Measurements from ENCODE around the gene RNASE4. TPM values are rescaled to one million over a fixed set of nuclear protein-coding genes. Genes with fewer than 3 reads are reported as not detected.

RNASE4 gene
- polyA plus RNA-seq, 1 donor (not counting 4 experiments of a cell fraction or from before 2014, with no cell fraction given), result 5.5 TPM

- no peaks in the 10 kb centered on the region for H3K9me1 ChIP-seq (ENCODE audit: control insufficient read depth, extremely low read depth, insufficient read depth, low read length)
- H3K4me3 ChIP-seq (ENCODE audit: control insufficient read depth in 2 of 3, extremely low read depth in 1 of 3, insufficient read depth in 2 of 3, low read depth in 1 of 3, low read length in 3 of 3), result no peak overlapping the region
- FAIRE-seq (no peak), DNase-seq (ENCODE audit: low read depth, low spot score) (no peak)
- H3K27me3 ChIP-seq (ENCODE audit: control insufficient read depth, extremely low read depth, insufficient read depth, low read length), result peaks cover 3% of the 10 kb centered on the region
- H3K36me3 ChIP-seq (ENCODE audit: control insufficient read depth in 2 of 2, extremely low read depth in 1 of 2, insufficient read depth in 2 of 2, low read length in 2 of 2), result no peaks in the 10 kb centered on the region
- dilution Hi-C loops (cut with MboI; ENCODE audit: extremely low pct_ligation_motif_present, low sequenced_read_pairs), result no loop called here
- H3K27ac ChIP-seq (ENCODE audit: control insufficient read depth, insufficient read depth, low read length), result no peak overlapping the region
- H2AFZ ChIP-seq (ENCODE audit: control insufficient read depth, low read length), result no peak overlapping the region
- no peaks in the 10 kb centered on the region for H4K20me1 ChIP-seq (ENCODE audit: control insufficient read depth, extremely low read depth, insufficient read depth, low read length)
- no peaks in the 10 kb centered on the region for H3K9me3 ChIP-seq (ENCODE audit: control insufficient read depth, low read depth, low read length)
- H3K4me1 ChIP-seq (ENCODE audit: control insufficient read depth, extremely low read depth, insufficient read depth, low read length), result no peaks in the 10 kb centered on the region
- no peak overlapping the region for H3K9ac ChIP-seq (ENCODE audit: control insufficient read depth, extremely low read depth, insufficient read depth, low read length)
- TF ChIP-seq EZH2 (IDR thresholded peaks at IDR 0.05; ENCODE audit: low read length) (no peak), CTCF (optimal IDR thresholded peaks at IDR 0.05 in 1 of 3, IDR thresholded peaks at IDR 0.05 in 1 of 3, conservative IDR thresholded peaks at IDR 0.05 in 1 of 3; ENCODE audit: extremely low read depth in 1 of 3, insufficient read depth in 2 of 3, low read length in 3 of 3) (no peak)
- H3K4me2 ChIP-seq (ENCODE audit: control insufficient read depth, extremely low read depth, insufficient read depth, low read depth, low read length), result no peak overlapping the region
- no peaks in the 10 kb centered on the region for H3K79me2 ChIP-seq (ENCODE audit: control insufficient read depth, insufficient read depth, low read length)
Observed at GRCh38 chr14:20726531-20726930, 42.2 kb downstream of the RNASE4 start.

GRCh38 chr14:20730891-20731290 is 46.5 kb downstream of the RNASE4 start:
- H3K4me3 ChIP-seq (ENCODE audit: control insufficient read depth in 2 of 3, extremely low read depth in 1 of 3, insufficient read depth in 2 of 3, low read depth in 1 of 3, low read length in 3 of 3), result no peak overlapping the region
- H3K27ac ChIP-seq (ENCODE audit: control insufficient read depth, insufficient read depth, low read length), result no peak overlapping the region
- H3K9ac ChIP-seq (ENCODE audit: control insufficient read depth, extremely low read depth, insufficient read depth, low read length), result no peak overlapping the region
- H3K79me2 ChIP-seq (ENCODE audit: control insufficient read depth, insufficient read depth, low read length), result no peaks in the 10 kb centered on the region
- no peaks in the 10 kb centered on the region for H3K36me3 ChIP-seq (ENCODE audit: control insufficient read depth in 2 of 2, extremely low read depth in 1 of 2, insufficient read depth in 2 of 2, low read length in 2 of 2)
- H3K27me3 ChIP-seq (ENCODE audit: control insufficient read depth, extremely low read depth, insufficient read depth, low read length), result no peaks in the 10 kb centered on the region
- no peaks in the 10 kb centered on the region for H3K9me3 ChIP-seq (ENCODE audit: control insufficient read depth, low read depth, low read length)
- dilution Hi-C loops (cut with MboI; ENCODE audit: extremely low pct_ligation_motif_present, low sequenced_read_pairs), result no loop called here
- no peak for TF ChIP-seq EZH2 (IDR thresholded peaks at IDR 0.05; ENCODE audit: low read length)
- TF ChIP-seq CTCF (optimal IDR thresholded peaks at IDR 0.05 in 1 of 3, IDR thresholded peaks at IDR 0.05 in 1 of 3, conservative IDR thresholded peaks at IDR 0.05 in 1 of 3; ENCODE audit: extremely low read depth in 1 of 3, insufficient read depth in 2 of 3, low read length in 3 of 3), result no peak
- DNase-seq (ENCODE audit: low read depth, low spot score), result no peak
- H3K9me1 ChIP-seq (ENCODE audit: control insufficient read depth, extremely low read depth, insufficient read depth, low read length), result no peaks in the 10 kb centered on the region
- no peak for FAIRE-seq
- H3K4me1 ChIP-seq (ENCODE audit: control insufficient read depth, extremely low read depth, insufficient read depth, low read length), result no peaks in the 10 kb centered on the region
- no peak overlapping the region for H3K4me2 ChIP-seq (ENCODE audit: control insufficient read depth, extremely low read depth, insufficient read depth, low read depth, low read length)
- no peaks in the 10 kb centered on the region for H4K20me1 ChIP-seq (ENCODE audit: control insufficient read depth, extremely low read depth, insufficient read depth, low read length)
- no peak overlapping the region for H2AFZ ChIP-seq (ENCODE audit: control insufficient read depth, low read length)
